ENCODE results near the gene TMPO.
"Not testable (repeated sequence)": the region's sequence is repeated elsewhere in the genome, so short reads cannot be mapped to it uniquely, and the experiment has no call there.

The TMPO gene

DNA sequence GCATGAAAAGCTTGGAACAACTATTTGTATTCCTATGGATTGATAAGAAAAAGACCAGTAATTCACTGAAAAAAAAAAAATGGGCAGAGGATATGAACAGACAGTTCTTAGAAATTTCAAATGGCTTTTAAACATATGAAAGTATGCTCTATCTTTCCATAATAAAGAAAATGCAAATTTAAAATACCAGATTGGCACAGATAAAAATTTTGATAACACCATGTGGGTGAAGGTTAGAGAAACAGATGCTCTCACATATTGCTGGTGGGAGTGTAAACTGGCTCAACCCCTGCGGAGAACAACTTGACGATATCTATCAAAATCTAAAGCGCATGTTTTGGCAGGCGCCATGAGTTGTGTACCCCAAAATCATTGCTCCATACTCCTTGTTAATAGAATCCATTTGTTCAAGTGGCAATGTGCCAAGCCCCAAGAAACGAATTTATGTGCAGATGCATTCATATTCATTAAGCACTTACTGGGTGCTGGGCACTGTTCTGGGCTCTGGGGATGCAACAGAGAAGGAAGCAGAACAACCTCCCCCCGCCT is 29.5 kb upstream of the TMPO start:
- Histone ChIP-seq H3K27ac (ENCODE audit: low read length) (no peak overlapping the region), H3K27me3 (replicated peaks; ENCODE audit: insufficient read depth, low read length) (no peaks in the 10 kb centered on the region)

DNA sequence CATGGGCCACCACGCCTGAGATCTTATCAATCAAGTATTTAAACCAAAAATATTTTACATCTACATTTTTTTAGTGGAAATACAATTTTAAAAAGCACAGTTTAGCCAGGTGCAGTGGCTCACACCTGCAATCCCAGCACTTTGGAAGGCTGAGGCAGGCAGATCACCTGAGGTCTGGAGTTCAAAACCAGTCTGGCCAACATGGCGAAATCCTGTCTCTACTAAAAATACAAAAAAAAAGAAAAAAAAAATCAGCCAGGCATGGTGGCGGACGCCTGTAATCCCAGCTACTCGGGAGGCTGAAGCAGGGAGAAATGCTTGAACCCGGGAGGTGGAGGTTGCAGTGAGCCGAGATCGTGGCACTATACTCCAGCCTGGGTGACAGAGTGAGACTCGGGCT is 27.0 kb upstream of the TMPO start:
- H3K27me3 ChIP-seq (replicated peaks; ENCODE audit: insufficient read depth, low read length); DNase-seq; H3K9me3 ChIP-seq (replicated peaks; ENCODE audit: insufficient read depth, low read length); H3K4me2 ChIP-seq (ENCODE audit: low read depth, low read length); H3K27ac ChIP-seq (ENCODE audit: low read length); H3K79me2 ChIP-seq (ENCODE audit: low read length); H3K36me3 ChIP-seq (replicated peaks; ENCODE audit: insufficient read depth, low read length); H3K9ac ChIP-seq (ENCODE audit: low read length); H3K9me2 ChIP-seq (replicated peaks; ENCODE audit: insufficient read depth, low read length); H3K4me1 ChIP-seq (ENCODE audit: low read length); H3K4me3 ChIP-seq (ENCODE audit: low read length); H2AFZ ChIP-seq (ENCODE audit: low read length); H4K20me1 ChIP-seq (ENCODE audit: insufficient read depth, low read length); H3F3A ChIP-seq (ENCODE audit: insufficient read depth, low read length): not testable (repeated sequence)

More for the DNA sequence above, 29.5 kb upstream of the TMPO start:
- H3K9me2 ChIP-seq (replicated peaks; ENCODE audit: insufficient read depth, low read length): no peaks in the 10 kb centered on the region
- no peaks in the 10 kb centered on the region for H4K20me1 ChIP-seq (ENCODE audit: insufficient read depth, low read length)
- H3K4me3 ChIP-seq (ENCODE audit: low read length): no peak overlapping the region
- no peaks in the 10 kb centered on the region for H3K4me1 ChIP-seq (ENCODE audit: low read length)
- H3K36me3 ChIP-seq (replicated peaks; ENCODE audit: insufficient read depth, low read length): no peaks in the 10 kb centered on the region
- no peak overlapping the region for H2AFZ ChIP-seq (ENCODE audit: low read length)
- H3K4me2 ChIP-seq (ENCODE audit: low read depth, low read length): no peak overlapping the region
- TF ChIP-seq, protein P1, sequence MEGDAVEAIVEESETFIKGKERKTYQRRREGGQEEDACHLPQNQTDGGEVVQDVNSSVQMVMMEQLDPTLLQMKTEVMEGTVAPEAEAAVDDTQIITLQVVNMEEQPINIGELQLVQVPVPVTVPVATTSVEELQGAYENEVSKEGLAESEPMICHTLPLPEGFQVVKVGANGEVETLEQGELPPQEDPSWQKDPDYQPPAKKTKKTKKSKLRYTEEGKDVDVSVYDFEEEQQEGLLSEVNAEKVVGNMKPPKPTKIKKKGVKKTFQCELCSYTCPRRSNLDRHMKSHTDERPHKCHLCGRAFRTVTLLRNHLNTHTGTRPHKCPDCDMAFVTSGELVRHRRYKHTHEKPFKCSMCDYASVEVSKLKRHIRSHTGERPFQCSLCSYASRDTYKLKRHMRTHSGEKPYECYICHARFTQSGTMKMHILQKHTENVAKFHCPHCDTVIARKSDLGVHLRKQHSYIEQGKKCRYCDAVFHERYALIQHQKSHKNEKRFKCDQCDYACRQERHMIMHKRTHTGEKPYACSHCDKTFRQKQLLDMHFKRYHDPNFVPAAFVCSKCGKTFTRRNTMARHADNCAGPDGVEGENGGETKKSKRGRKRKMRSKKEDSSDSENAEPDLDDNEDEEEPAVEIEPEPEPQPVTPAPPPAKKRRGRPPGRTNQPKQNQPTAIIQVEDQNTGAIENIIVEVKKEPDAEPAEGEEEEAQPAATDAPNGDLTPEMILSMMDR (IDR thresholded peaks at IDR 0.05; ENCODE audit: low read length): no peak
- no peak for TF ChIP-seq EZH2phosphoT487 (IDR thresholded peaks at IDR 0.05; ENCODE audit: low read length)
- TF ChIP-seq EZH2 (optimal IDR thresholded peaks at IDR 0.05; ENCODE audit: low read depth, low read length): no peak
- H3K9me3 ChIP-seq (replicated peaks; ENCODE audit: insufficient read depth, low read length): no peaks in the 10 kb centered on the region
- H3F3A ChIP-seq (ENCODE audit: insufficient read depth, low read length): no peaks in the 10 kb centered on the region
- DNase-seq: no peak
- H3K79me2 ChIP-seq (ENCODE audit: low read length): no peaks in the 10 kb centered on the region
- H3K9ac ChIP-seq (ENCODE audit: low read length): no peak overlapping the region

DNA sequence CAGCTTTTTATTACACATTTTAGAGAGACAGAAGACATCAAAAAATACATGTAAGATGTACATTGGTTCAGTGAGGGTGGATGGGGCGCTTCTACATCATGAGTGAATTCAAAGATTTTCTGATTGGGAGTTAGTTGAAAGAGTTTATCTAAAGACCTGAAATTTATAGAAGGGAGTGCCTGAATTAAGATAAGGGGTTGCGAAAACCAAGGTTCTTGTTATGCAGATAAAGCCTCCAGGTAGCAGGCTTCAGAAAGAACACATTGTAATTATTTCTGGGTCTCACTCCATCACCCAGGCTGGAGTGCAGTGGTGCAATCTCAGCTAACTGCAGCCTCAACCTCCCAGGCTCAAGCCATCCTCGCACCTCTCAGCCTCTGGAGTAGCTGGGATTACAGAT is 26.2 kb upstream of the TMPO start:
- Histone ChIP-seq H3K4me1 (ENCODE audit: low read length) (peaks cover 4% of the 10 kb centered on the region; the same call in 1 of the 2 replicates), H2AFZ (ENCODE audit: low read length) (no peak overlapping the region), H4K20me1 (ENCODE audit: insufficient read depth, low read length) (no peaks in the 10 kb centered on the region), H3K4me2 (ENCODE audit: low read depth, low read length) (no peak overlapping the region), H3F3A (ENCODE audit: insufficient read depth, low read length) (no peaks in the 10 kb centered on the region), H3K27ac (ENCODE audit: low read length) (no peak overlapping the region), H3K79me2 (ENCODE audit: low read length) (no peaks in the 10 kb centered on the region), H3K36me3 (replicated peaks; ENCODE audit: insufficient read depth, low read length) (no peaks in the 10 kb centered on the region), H3K27me3 (replicated peaks; ENCODE audit: insufficient read depth, low read length) (no peaks in the 10 kb centered on the region), H3K9ac (ENCODE audit: low read length) (no peak overlapping the region), H3K9me2 (replicated peaks; ENCODE audit: insufficient read depth, low read length) (no peaks in the 10 kb centered on the region), H3K9me3 (replicated peaks; ENCODE audit: insufficient read depth, low read length) (no peaks in the 10 kb centered on the region), H3K4me3 (ENCODE audit: low read length) (no peak overlapping the region)
- no peak for DNase-seq
- TF ChIP-seq EZH2 (optimal IDR thresholded peaks at IDR 0.05; ENCODE audit: low read depth, low read length) (no peak), EZH2phosphoT487 (IDR thresholded peaks at IDR 0.05; ENCODE audit: low read length) (no peak)
- TF ChIP-seq, protein P1 (IDR thresholded peaks at IDR 0.05; ENCODE audit: low read length): no peak
